ENCODE measurements around the gene TRIM7. TPM values are rescaled to one million over a fixed set of nuclear protein-coding genes. Genes with fewer than 3 reads are reported as not detected.

TRIM7 gene
- total and polyA plus RNA-seq, 2 donors (not counting 1 experiment from before 2014, with no cell fraction given), result 1.7 to 7.4 TPM

GRCh38 chr5:181160152-181160754 lies 44.7 kb downstream of the TRIM7 start:
- Histone ChIP-seq H4K20me1 (ENCODE audit: control insufficient read depth, insufficient read depth, low read length, poor library complexity, severe bottlenecking) (no peaks in the 10 kb centered on the region), H3K4me1 (ENCODE audit: control insufficient read depth in 2 of 2, insufficient read depth in 2 of 2, low read length in 2 of 2) (peaks cover 17 to 32% of the 10 kb centered on the region in 2 donors), H3K27me3 (replicated peaks in 1 of 4; ENCODE audit: control extremely low read depth in 1 of 4, control insufficient read depth in 3 of 4, insufficient read depth in 4 of 4, low read length in 3 of 4) (peaks cover 0 to 41% (median 5%) of the 10 kb centered on the region in 4 experiments), H3K79me2 (ENCODE audit: control insufficient read depth, insufficient read depth, low read length) (no peaks in the 10 kb centered on the region), H3K9ac (ENCODE audit: low read length) (peak overlapping the region; percentile 65), H3K4me2 (replicated peaks; ENCODE audit: low read depth, low read length, poor library complexity, severe bottlenecking) (peak overlapping the region; percentile 68), H2AFZ (ENCODE audit: insufficient read depth, low read depth, low read length, poor library complexity, severe bottlenecking) (peak overlapping the region; percentile 49), H3K4me3 (ENCODE audit: control extremely low read depth in 1 of 5, extremely low read depth in 1 of 5, insufficient read depth in 1 of 5, low read depth in 2 of 5, low read length in 4 of 5) (peak overlapping the region in 4 of 5 experiments; percentile 35 to 58 (median 50)), H3K36me3 (replicated peaks in 1 of 2; ENCODE audit: control extremely low read depth in 1 of 2, control insufficient read depth in 1 of 2, extremely low read depth in 1 of 2, insufficient read depth in 2 of 2, low read length in 1 of 2) (no peaks in the 10 kb centered on the region), H3K9me3 (ENCODE audit: control extremely low read depth in 1 of 3, control insufficient read depth in 2 of 3, insufficient read depth in 1 of 3, low read length in 2 of 3) (peaks cover 0 to 30% (median 0%) of the 10 kb centered on the region in 3 donors), H3K27ac (ENCODE audit: low read length in 2 of 2) (peak overlapping the region; percentile 77 to 90)
- no peaks in the 10 kb centered on the region for H3K9me3 Mint-ChIP-seq (ENCODE audit: insufficient read depth)
- CTCF ChIA-PET, result interaction anchor here (0.6 to 1.5 kb wide), 7 partner anchors 13 to 373 kb away, joined by 3 to 6 read pairs (median 3); no protein-coding TSS in a partner anchor
- 85% methylated on average over 8 of the region's 21 CpGs for WGBS (ENCODE audit: insufficient coverage)
- intact Hi-C loops (cut with micrococcal nuclease), result loop anchor here (5.0 to 10.0 kb wide), 3 partner anchors 55 to 358 kb away; partner anchors contain the start of genes MGAT1 and TRIM52
- peak overlapping the region; percentile 81 for H3K4me3 Mint-ChIP-seq
- peaks cover 26% of the 10 kb centered on the region for H3K4me1 Mint-ChIP-seq
- no peak for TF ChIP-seq CTCF (IDR thresholded peaks at IDR 0.05)
- TF ChIP-seq EZH2 (IDR thresholded peaks at IDR 0.05; ENCODE audit: borderline replicate concordance, insufficient read depth, low read depth, low read length, poor library complexity, severe bottlenecking), result no peak
- DNase-seq, result peak; percentile 83
- peak; percentile 76 for ATAC-seq (ENCODE audit: low read depth)
- H3K27ac Mint-ChIP-seq, result peak overlapping the region; percentile 85
- POLR2A ChIA-PET, result interaction anchor here (1.1 kb wide), 1 partner anchor 32 kb away, joined by 3 read pairs; no protein-coding TSS in a partner anchor
- peaks cover 9% of the 10 kb centered on the region for H3K27me3 Mint-ChIP-seq
